ENCODE results near the gene IL2RA. TPM values are rescaled to one million over a fixed set of nuclear protein-coding genes. Genes with fewer than 3 reads are reported as not detected.
"Not testable (repeated sequence)": the region's sequence is repeated elsewhere in the genome, so short reads cannot be mapped to it uniquely, and the experiment has no call there.

IL2RA gene
- not detected in 2 replicates for total RNA-seq (2014; rRNA removed; shearing (Covaris generic))

- no peak for DNase-seq (ENCODE audit: low spot score)
These were observed at the start of gene IL2RA for GRCh38 chr10:6062101-6062771. Gene IL2RA, minus strand, starts transcription at chr10:6062367. Its CDS starts 216 bp downstream, at chr10:6062151.

GRCh38 chr10:6110136-6110535 is 48.0 kb upstream of the IL2RA start:
- no peak for DNase-seq (ENCODE audit: low spot score)

GRCh38 chr10:6109444-6109775 is 47.2 kb upstream of the IL2RA start:
- DNase-seq (ENCODE audit: low spot score), result no peak

GRCh38 chr10:6108631-6109443 is 46.7 kb upstream of the IL2RA start:
- DNase-seq (ENCODE audit: low spot score), result peak; percentile 31

- no peak for DNase-seq (ENCODE audit: low spot score)
These were observed 45.9 kb upstream of the IL2RA start for GRCh38 chr10:6108072-6108471.

- not testable (repeated sequence) for DNase-seq (ENCODE audit: low spot score)
These were observed 45.4 kb upstream of the IL2RA start for GRCh38 chr10:6107616-6108015.

- DNase-seq (ENCODE audit: low spot score), result no peak
These were observed 41.4 kb upstream of the IL2RA start for GRCh38 chr10:6103591-6103990.

GRCh38 chr10:6102128-6102527 is 40.0 kb upstream of the IL2RA start:
- no peak for DNase-seq (ENCODE audit: low spot score)

GRCh38 chr10:6101181-6101580 is 39.0 kb upstream of the IL2RA start:
- no peak for DNase-seq (ENCODE audit: low spot score)

- no peak for DNase-seq (ENCODE audit: low spot score)
These were observed 38.2 kb upstream of the IL2RA start for GRCh38 chr10:6100370-6100769.

GRCh38 chr10:6098156-6098555 is 36.0 kb upstream of the IL2RA start:
- DNase-seq (ENCODE audit: low spot score), result no peak

GRCh38 chr10:6097063-6097462 is 34.9 kb upstream of the IL2RA start:
- no peak for DNase-seq (ENCODE audit: low spot score)

- no peak for DNase-seq (ENCODE audit: low spot score)
These were observed 33.8 kb upstream of the IL2RA start for GRCh38 chr10:6095810-6096570.

- no peak for DNase-seq (ENCODE audit: low spot score)
These were observed 30.6 kb upstream of the IL2RA start for GRCh38 chr10:6092731-6093130.

- no peak for DNase-seq (ENCODE audit: low spot score)
These were observed 29.5 kb upstream of the IL2RA start for GRCh38 chr10:6091630-6092029.

GRCh38 chr10:6089334-6090219 is 27.4 kb upstream of the IL2RA start:
- DNase-seq (ENCODE audit: low spot score), result no peak

GRCh38 chr10:6088721-6089333 is 26.7 kb upstream of the IL2RA start, which contains the start of gene RBM17:
Gene RBM17, plus strand, starts transcription at chr10:6089034. Its CDS starts 8,032 bp downstream, at chr10:6097066.
- DNase-seq (ENCODE audit: low spot score), result peak; percentile 88

- DNase-seq (ENCODE audit: low spot score), result peak; percentile 80
These were observed 24.4 kb upstream of the IL2RA start for GRCh38 chr10:6086375-6087233.

- DNase-seq (ENCODE audit: low spot score), result no peak
These were observed 21.6 kb upstream of the IL2RA start for GRCh38 chr10:6083523-6084475.

Data from H4 (cell line).